DND-41 (cell line): ENCODE results near the gene ERGIC1.
A peak's percentile ranks its signal among the peaks of the same experiment; 100 is the strongest.

Experiments
- ATAC-seq: fragments of 200-7000 bp; cut with Tn5 transposase; 3 replicates; pipeline ENCODE4 v1.9.1; 2021; ENCODE audit warnings: low read depth; ENCODE audit not compliant: insufficient read depth
- DNase-seq: peaks from one replicate; pipeline ENCODE4 v3.0.0-alpha.2; 2020
- H2AFZ ChIP-seq: 2 replicates; pipeline ENCODE4 v1.6.0; 2012; ENCODE audit warnings: low read depth, low read length
- H3K27ac ChIP-seq: 2 replicates; pipeline ENCODE4 v1.5.1; 2012; ENCODE audit warnings: low read length, inconsistent platforms
- H3K27me3 ChIP-seq: fragments of 200-600 bp; sonication (generic); 2 replicates; pipeline ENCODE4 v1.6.0; 2012; ENCODE audit warnings: low read length, mild to moderate bottlenecking, inconsistent platforms; ENCODE audit not compliant: insufficient read depth, poor library complexity
- H3K36me3 ChIP-seq: 2 replicates; pipeline ENCODE4 v1.5.1; 2012; ENCODE audit warnings: low read length, inconsistent platforms; ENCODE audit not compliant: insufficient read depth
- H3K4me1 ChIP-seq: 2 replicates; pipeline ENCODE4 v1.5.1; 2012; ENCODE audit warnings: mild to moderate bottlenecking, low read length; ENCODE audit not compliant: insufficient read depth
- H3K4me2 ChIP-seq: 2 replicates; pipeline ENCODE4 v1.6.0; 2012; ENCODE audit warnings: mild to moderate bottlenecking, moderate library complexity, low read length, inconsistent platforms; ENCODE audit not compliant: insufficient read depth
- H3K4me3 ChIP-seq, 2 experiments: fragments of 200-600 bp in 1 of 2; shearing (Covaris generic) in 1 of 2; 2 replicates each; pipeline ENCODE4 v1.5.1; 2012 to 2016; ENCODE audit warnings: inconsistent platforms in 2 of 2, low read length in 2 of 2, mild to moderate bottlenecking in 2 of 2, low read depth in 1 of 2, moderate library complexity in 1 of 2
- H3K79me2 ChIP-seq: 2 replicates; pipeline ENCODE4 v1.6.0; 2012; ENCODE audit warnings: low read length, inconsistent platforms; ENCODE audit not compliant: insufficient read depth
- H3K9ac ChIP-seq: 2 replicates; pipeline ENCODE4 v1.6.0; 2012; ENCODE audit warnings: low read depth, mild to moderate bottlenecking, inconsistent platforms, low read length, moderate library complexity
- H3K9me3 ChIP-seq: 2 replicates; pipeline ENCODE4 v1.5.1; 2012; ENCODE audit warnings: low read length, moderate library complexity, mild to moderate bottlenecking, inconsistent platforms; ENCODE audit not compliant: insufficient read depth, severe bottlenecking
- H4K20me1 ChIP-seq: 2 replicates; pipeline ENCODE4 v1.6.0; 2012; ENCODE audit warnings: low read length; ENCODE audit not compliant: insufficient read depth
- CTCF ChIP-seq: IDR thresholded peaks from 2 replicates; pipeline ENCODE4 v1.5.1; 2012; ENCODE audit warnings: borderline replicate concordance, low read length, moderate library complexity, mild to moderate bottlenecking; ENCODE audit not compliant: poor library complexity, severe bottlenecking; ENCODE audit errors: extremely low read depth
- EZH2 ChIP-seq: IDR thresholded peaks from 3 replicates; pipeline ENCODE4 v1.6.1; 2012; ENCODE audit warnings: borderline replicate concordance, low read depth, mild to moderate bottlenecking, moderate library complexity, low read length, inconsistent platforms; ENCODE audit not compliant: severe bottlenecking

ERGIC1 gene

GRCh38 chr5:172874647-172875504 is 40.8 kb downstream of the ERGIC1 start:
- Histone ChIP-seq H4K20me1 (peaks cover 36% of the 10 kb centered on the region), H3K4me3 (no peak overlapping the region), H3K9me3 (no peaks in the 10 kb centered on the region), H3K9ac (no peak overlapping the region), H2AFZ (no peak overlapping the region), H3K27me3 (no peaks in the 10 kb centered on the region), H3K36me3 (no peaks in the 10 kb centered on the region), H3K4me1 (no peaks in the 10 kb centered on the region), H3K79me2 (peaks cover 16% of the 10 kb centered on the region), H3K4me2 (no peak overlapping the region), H3K27ac (no peak overlapping the region)
- peak; percentile 17 for DNase-seq
- TF ChIP-seq CTCF (no peak), EZH2 (no peak)
- ATAC-seq, result 0 out of 3 replicates have a peak, but pooled peaks have one; percentile 7

GRCh38 chr5:172875505-172876279 is 41.6 kb downstream of the ERGIC1 start:
- peak; percentile 84 for ATAC-seq
- Histone ChIP-seq H3K27ac (no peak overlapping the region), H3K36me3 (no peaks in the 10 kb centered on the region), H3K9me3 (no peaks in the 10 kb centered on the region), H3K4me2 (no peak overlapping the region), H4K20me1 (peaks cover 30% of the 10 kb centered on the region), H3K9ac (no peak overlapping the region), H3K79me2 (peaks cover 19% of the 10 kb centered on the region), H3K4me3 (no peak overlapping the region), H3K27me3 (no peaks in the 10 kb centered on the region), H3K4me1 (no peaks in the 10 kb centered on the region), H2AFZ (no peak overlapping the region)
- DNase-seq, result no peak
- TF ChIP-seq EZH2 (no peak), CTCF (no peak)

- peaks cover 20% of the 10 kb centered on the region for H3K79me2 ChIP-seq
- ATAC-seq (no peak), DNase-seq (no peak)
- H3K9me3 ChIP-seq, result no peaks in the 10 kb centered on the region
- H3K4me1 ChIP-seq, result no peaks in the 10 kb centered on the region
- H4K20me1 ChIP-seq, result peaks cover 25% of the 10 kb centered on the region; the same call in 1 of the 2 replicates
- H3K27ac ChIP-seq, result no peak overlapping the region
- no peak overlapping the region for H2AFZ ChIP-seq
- no peaks in the 10 kb centered on the region for H3K36me3 ChIP-seq
- no peak overlapping the region for H3K9ac ChIP-seq
- no peak for TF ChIP-seq EZH2
- TF ChIP-seq CTCF, result no peak
- H3K4me2 ChIP-seq, result no peak overlapping the region
- no peaks in the 10 kb centered on the region for H3K27me3 ChIP-seq
- H3K4me3 ChIP-seq, result no peak overlapping the region
Observed at GRCh38 chr5:172876578-172876977, 42.5 kb downstream of the ERGIC1 start.
